Hepatic stellate cell (primary cell): ENCODE results near the gene MRPL48.

ENCODE experiments used
- DNase-seq: peaks from one replicate; pipeline ENCODE4 v3.0.0; 2011; ENCODE audit warnings: low spot score

Gene MRPL48

GRCh38 chr11:73893041-73893440 lies 105.4 kb downstream of the MRPL48 start:
- DNase-seq, result no peak

- peak; percentile 41 for DNase-seq
Observed at GRCh38 chr11:73894725-73895335, 107.2 kb downstream of the MRPL48 start.

DNA sequence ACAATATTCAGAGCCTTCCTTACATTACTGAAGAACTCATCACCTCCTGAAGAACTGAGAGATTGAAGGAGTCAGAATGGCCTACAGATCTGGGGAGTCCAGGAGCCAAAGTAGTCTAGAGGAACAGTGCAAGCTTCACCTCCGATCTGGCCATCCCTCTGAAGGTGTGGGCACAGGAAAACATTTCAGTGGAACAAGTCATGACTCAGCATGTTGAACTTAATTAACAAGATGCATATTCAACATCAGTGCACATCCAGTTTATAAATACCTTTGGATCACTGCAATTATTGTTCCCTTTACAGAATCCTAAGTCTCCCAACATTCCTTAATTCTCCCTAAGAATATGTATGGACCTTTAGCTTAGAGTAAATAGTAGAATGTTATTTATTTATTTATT lies 114.6 kb downstream of the MRPL48 start:
- DNase-seq, result no peak

- DNase-seq, result peak; percentile 55
Observed at GRCh38 chr11:73907191-73907590, 119.5 kb downstream of the MRPL48 start.

DNA sequence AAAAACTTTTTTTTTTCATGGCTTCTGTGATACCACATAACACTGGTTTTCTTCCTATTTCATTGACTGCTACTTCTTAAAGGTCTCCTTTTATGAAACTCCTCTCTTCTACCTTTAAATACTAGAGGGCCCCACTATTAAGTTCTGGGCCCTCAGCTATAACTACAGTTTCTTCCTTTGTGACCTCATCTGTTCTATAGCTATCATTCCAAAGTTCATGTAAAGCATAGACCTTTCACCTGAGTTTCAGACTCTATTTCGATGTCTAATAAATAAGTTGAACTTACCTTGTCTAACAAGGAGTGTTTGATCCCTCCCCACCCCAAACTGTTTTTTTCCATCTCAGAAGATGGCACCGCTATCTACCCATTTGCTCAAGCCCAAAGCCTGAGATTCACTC lies 124.4 kb downstream of the MRPL48 start:
- DNase-seq, result no peak

DNA sequence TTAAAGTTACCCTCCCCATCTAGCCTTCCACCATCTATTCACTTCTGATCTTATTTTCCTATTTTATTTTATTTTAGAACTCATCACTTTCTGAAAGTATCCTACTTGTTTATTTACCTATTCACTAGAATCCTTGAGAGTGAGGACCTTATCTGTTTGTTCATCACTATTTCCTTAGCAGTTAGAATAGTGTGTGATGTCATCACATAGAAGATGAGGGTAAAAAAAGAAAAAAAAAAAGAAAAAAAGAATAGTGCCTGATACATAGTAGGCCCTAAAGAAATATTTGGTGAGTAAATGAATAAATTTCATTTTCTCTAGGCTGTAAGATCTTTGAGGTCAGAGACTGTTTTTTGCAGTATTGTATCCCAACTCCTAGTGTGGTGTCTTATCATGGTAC lies 125.8 kb downstream of the MRPL48 start:
- DNase-seq, result no peak

GRCh38 chr11:73914284-73914683 lies 126.6 kb downstream of the MRPL48 start:
- DNase-seq, result no peak
